ENCODE data around the gene NTRK1.

The NTRK1 gene

GRCh38 chr1:156847591-156848460, 12.8 kb upstream of the NTRK1 start:
- no peak overlapping the region for H3K4me3 ChIP-seq (replicated peaks; ENCODE audit: low read depth, low read length)
- TF ChIP-seq CTCF (IDR thresholded peaks at IDR 0.05; ENCODE audit: low read depth, low read length, missing control alignments) = no peak
- no peak for DNase-seq (ENCODE audit: extremely low read depth, low read depth)

DNA sequence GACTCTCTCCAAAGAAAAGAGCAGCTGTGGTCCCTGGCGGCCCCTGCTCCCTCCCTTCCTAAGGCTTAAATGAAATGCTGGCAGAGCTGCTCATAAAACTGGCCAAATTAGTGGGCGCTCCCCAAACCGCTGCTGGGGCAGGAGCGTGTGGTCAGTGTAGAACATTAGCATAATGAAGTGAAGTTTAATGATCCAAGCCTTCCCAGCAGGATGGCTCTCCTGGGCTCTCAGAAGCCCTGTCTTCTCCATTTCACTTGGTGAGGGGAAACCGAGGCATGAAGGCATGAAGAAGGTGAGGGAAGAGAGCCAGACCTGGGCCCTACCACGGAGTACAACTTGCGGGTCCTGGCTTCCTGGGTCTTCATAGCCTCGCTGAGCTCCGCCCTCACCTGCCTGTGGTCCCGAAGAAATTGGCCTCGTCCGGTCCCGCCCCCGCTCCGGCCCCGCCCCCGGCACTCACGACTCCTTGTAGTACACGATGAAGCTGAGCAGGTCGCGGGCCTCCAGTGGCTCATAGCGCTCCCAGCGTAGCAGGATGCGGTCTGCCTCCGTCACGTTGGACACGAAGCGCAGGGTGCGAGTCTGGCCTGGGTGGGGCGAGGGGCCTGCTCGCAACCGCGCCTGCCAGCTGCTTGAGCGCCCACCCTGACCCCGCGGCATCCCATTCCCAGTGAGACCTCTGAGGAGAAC, 12.1 kb upstream of the NTRK1 start:
- no peak overlapping the region for H3K4me3 ChIP-seq (replicated peaks; ENCODE audit: low read depth, low read length)
- DNase-seq (ENCODE audit: extremely low read depth, low read depth) = no peak
- no peak for TF ChIP-seq CTCF (IDR thresholded peaks at IDR 0.05; ENCODE audit: low read depth, low read length, missing control alignments)

DNA sequence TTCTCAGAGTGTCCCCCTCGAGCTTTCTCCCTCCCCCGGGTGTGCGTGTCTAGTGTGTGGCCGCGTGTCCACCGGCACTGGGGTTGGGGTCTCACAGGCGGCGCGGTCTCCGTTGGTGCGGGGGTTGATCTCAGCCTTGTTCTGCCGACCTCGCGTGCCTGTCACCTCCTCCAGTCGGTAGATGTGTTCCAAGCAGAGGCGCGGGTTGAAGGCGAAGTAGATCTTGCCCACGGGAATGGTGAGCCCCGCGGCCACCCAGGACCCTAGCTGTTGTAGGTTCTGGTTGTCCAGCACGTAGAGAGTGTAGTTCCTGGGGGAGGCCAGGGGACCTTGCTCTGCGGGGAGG, 11.5 kb upstream of the NTRK1 start:
- H3K4me3 ChIP-seq (replicated peaks; ENCODE audit: low read depth, low read length) = no peak overlapping the region
- TF ChIP-seq CTCF (IDR thresholded peaks at IDR 0.05; ENCODE audit: low read depth, low read length, missing control alignments) = no peak
- no peak for DNase-seq (ENCODE audit: extremely low read depth, low read depth)

- DNase-seq (ENCODE audit: extremely low read depth, low read depth) = no peak
- TF ChIP-seq CTCF (IDR thresholded peaks at IDR 0.05; ENCODE audit: low read depth, low read length, missing control alignments) = no peak
- no peak overlapping the region for H3K4me3 ChIP-seq (replicated peaks; ENCODE audit: low read depth, low read length)
Observed at GRCh38 chr1:156851779-156852417, 8.8 kb upstream of the NTRK1 start.

DNA sequence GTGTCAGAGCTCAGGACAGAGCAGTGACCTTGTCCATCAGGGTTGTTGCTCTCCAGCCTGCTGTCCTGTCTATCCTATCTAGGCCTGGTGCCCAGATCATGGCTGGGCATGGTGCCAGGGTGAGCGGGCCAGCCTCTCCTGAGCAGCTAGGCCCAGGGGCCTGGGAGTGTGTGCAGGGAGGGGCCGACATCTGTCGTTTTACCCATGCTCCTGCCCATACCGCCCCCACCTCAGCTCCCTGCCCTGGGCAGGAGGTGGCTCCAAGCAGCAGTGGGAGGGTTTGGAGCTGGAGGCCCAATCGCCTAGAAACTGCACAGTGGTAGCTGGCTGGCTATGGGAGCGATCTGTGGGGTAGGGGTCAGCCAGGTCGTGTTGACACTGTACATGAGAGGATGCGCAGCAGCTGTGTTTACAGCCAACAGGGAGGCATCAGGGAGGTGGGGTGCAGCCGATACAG, 8.2 kb upstream of the NTRK1 start:
- no peak for TF ChIP-seq CTCF (IDR thresholded peaks at IDR 0.05; ENCODE audit: low read depth, low read length, missing control alignments)
- H3K4me3 ChIP-seq (replicated peaks; ENCODE audit: low read depth, low read length) = no peak overlapping the region
- no peak for DNase-seq (ENCODE audit: extremely low read depth, low read depth)

- DNase-seq (ENCODE audit: extremely low read depth, low read depth) = no peak
- TF ChIP-seq CTCF (IDR thresholded peaks at IDR 0.05; ENCODE audit: low read depth, low read length, missing control alignments) = no peak
- H3K4me3 ChIP-seq (replicated peaks; ENCODE audit: low read depth, low read length) = no peak overlapping the region
Observed at GRCh38 chr1:156853761-156854160, 6.9 kb upstream of the NTRK1 start.

All from HFF-Myc (cell line).